NCI-H1105 treated with DMSO at 0.1 percent for 48 hours (cell line): ENCODE data around the gene ENO4.

Experiments used
- DNase-seq: peaks from one replicate; lab custom pipeline; 2025; lab: John Stamatoyannopoulos, UW

Gene ENO4

GRCh38 chr10:116849248-116850057 is at the start of gene ENO4:
ENO4 (plus strand) TSS chr10:116849499; CDS start chr10:116849567, 68 bp downstream.
- DNase-seq: peak; percentile 84

- DNase-seq: no peak
These were observed 48.9 kb upstream of the ENO4 start for GRCh38 chr10:116800286-116800929.

GRCh38 chr10:116801658-116802057 is 47.6 kb upstream of the ENO4 start:
- DNase-seq: no peak

GRCh38 chr10:116802474-116802873 is 46.8 kb upstream of the ENO4 start:
- no peak for DNase-seq

- no peak for DNase-seq
These were observed 46.4 kb upstream of the ENO4 start for GRCh38 chr10:116802876-116803275.

- no peak for DNase-seq
These were observed 45.6 kb upstream of the ENO4 start for GRCh38 chr10:116803451-116804249.

GRCh38 chr10:116808706-116809105 is 40.6 kb upstream of the ENO4 start:
- DNase-seq: no peak

GRCh38 chr10:116809483-116810119 is 39.7 kb upstream of the ENO4 start:
- peak; percentile 68 for DNase-seq

GRCh38 chr10:116810120-116810500 is 39.2 kb upstream of the ENO4 start:
- DNase-seq: peak; percentile 20

GRCh38 chr10:116810895-116811294 is 38.4 kb upstream of the ENO4 start:
- no peak for DNase-seq

GRCh38 chr10:116811691-116812090 is 37.6 kb upstream of the ENO4 start:
- DNase-seq: no peak

- DNase-seq: peak; percentile 49
These were observed 33.5 kb upstream of the ENO4 start for GRCh38 chr10:116815641-116816415.

- no peak for DNase-seq
These were observed 32.1 kb upstream of the ENO4 start for GRCh38 chr10:116817178-116817577.

- DNase-seq: no peak
These were observed 31.4 kb upstream of the ENO4 start for GRCh38 chr10:116817780-116818343.

GRCh38 chr10:116819999-116820677 is 29.2 kb upstream of the ENO4 start:
- DNase-seq: no peak

- DNase-seq: no peak
These were observed 23.4 kb upstream of the ENO4 start for GRCh38 chr10:116825901-116826300.

GRCh38 chr10:116826803-116827202 is 22.5 kb upstream of the ENO4 start:
- no peak for DNase-seq

- DNase-seq: no peak
These were observed 22.1 kb upstream of the ENO4 start for GRCh38 chr10:116827214-116827671.

- no peak for DNase-seq
These were observed 21.2 kb upstream of the ENO4 start for GRCh38 chr10:116828116-116828515.

- no peak for DNase-seq
These were observed 19.6 kb upstream of the ENO4 start for GRCh38 chr10:116829711-116830110.
